Keratinocyte (primary cell): ENCODE measurements around the gene ORC2. TPM values are rescaled to one million over a fixed set of nuclear protein-coding genes. Genes with fewer than 3 reads are reported as not detected.

Experiments
- DNase-seq: peaks from one replicate; pipeline ENCODE4 v3.0.0-alpha.2; 2011; ENCODE audit warnings: low read depth, missing footprints, low spot score
- FAIRE-seq: peaks from 2 replicates; lab custom pipeline; 2011; peaks lifted over from hg19 to GRCh38; lab: Jason Lieb, UNC
- H2AFZ ChIP-seq: 2 replicates; pipeline ENCODE4 v1.6.0; 2012; ENCODE audit warnings: low read length, control low read depth, inconsistent platforms; ENCODE audit not compliant: control insufficient read depth
- H3K27ac ChIP-seq: 2 replicates; pipeline ENCODE4 v1.5.1; 2011; ENCODE audit warnings: low read length; ENCODE audit not compliant: control insufficient read depth, insufficient read depth
- H3K27me3 ChIP-seq: 3 replicates; pipeline ENCODE4 v1.6.0; 2011; ENCODE audit warnings: low read length; ENCODE audit not compliant: control insufficient read depth, insufficient read depth; ENCODE audit errors: extremely low read depth
- H3K36me3 ChIP-seq, 2 experiments: 2 replicates in 1 of 2; 3 replicates in 1 of 2; pipeline ENCODE4 v1.5.1; 2011; ENCODE audit warnings: low read length in 2 of 2, mild to moderate bottlenecking in 1 of 2; ENCODE audit not compliant: control insufficient read depth in 2 of 2, insufficient read depth in 2 of 2; ENCODE audit errors: extremely low read depth in 1 of 2
- H3K4me1 ChIP-seq: 3 replicates; pipeline ENCODE4 v1.5.1; 2011; ENCODE audit warnings: low read length; ENCODE audit not compliant: control insufficient read depth, insufficient read depth; ENCODE audit errors: extremely low read depth
- H3K4me2 ChIP-seq: 3 replicates; pipeline ENCODE4 v1.6.0; 2011; ENCODE audit warnings: low read depth, low read length; ENCODE audit not compliant: control insufficient read depth, insufficient read depth; ENCODE audit errors: extremely low read depth
- H3K4me3 ChIP-seq, 3 experiments: fragments of 200-600 bp in 1 of 3; sonication (generic) in 1 of 3; 2 replicates in 2 of 3; 3 replicates in 1 of 3; pipeline ENCODE4 v1.5.1; 2011 to 2016; ENCODE audit warnings: low read length in 3 of 3, mild to moderate bottlenecking in 3 of 3, control low read depth in 2 of 3, inconsistent platforms in 1 of 3, low read depth in 1 of 3, mixed read lengths in 1 of 3, mixed run types in 1 of 3, moderate library complexity in 1 of 3; ENCODE audit not compliant: control insufficient read depth in 2 of 3, insufficient read depth in 2 of 3; ENCODE audit errors: extremely low read depth in 1 of 3
- H3K79me2 ChIP-seq: 2 replicates; pipeline ENCODE4 v1.6.0; 2012; ENCODE audit warnings: low read length; ENCODE audit not compliant: control insufficient read depth, insufficient read depth
- H3K9ac ChIP-seq: 3 replicates; pipeline ENCODE4 v1.6.0; 2011; ENCODE audit warnings: low read length; ENCODE audit not compliant: control insufficient read depth, insufficient read depth; ENCODE audit errors: extremely low read depth
- H3K9me1 ChIP-seq: 3 replicates; pipeline ENCODE4 v1.6.0; 2011; ENCODE audit warnings: low read length; ENCODE audit not compliant: control insufficient read depth, insufficient read depth; ENCODE audit errors: extremely low read depth
- H3K9me3 ChIP-seq: 2 replicates; pipeline ENCODE4 v1.5.1; 2012; ENCODE audit warnings: low read depth, low read length; ENCODE audit not compliant: control insufficient read depth
- H4K20me1 ChIP-seq: 3 replicates; pipeline ENCODE4 v1.6.0; 2011; ENCODE audit warnings: low read length; ENCODE audit not compliant: control insufficient read depth, insufficient read depth; ENCODE audit errors: extremely low read depth
- EZH2 ChIP-seq: IDR thresholded peaks from one replicate; pipeline ENCODE4 v1.6.1; 2012; ENCODE audit warnings: inconsistent platforms, mild to moderate bottlenecking, low read length, moderate library complexity
- dilution Hi-C: fragments of 300-500 bp; cut with MboI; formaldehyde crosslinking; loops from one replicate; pipeline ENCODE4 v1.7.0; 2020; ENCODE audit warnings: low sequenced_read_pairs; ENCODE audit not compliant: extremely low pct_ligation_motif_present
- polyA plus RNA-seq, 5 experiments: library from polyadenylated mRNA; depleted of rRNA in 3 of 5; stranded (reverse) in 3 of 5; stranded (forward) in 1 of 5; unstranded in 1 of 5; fragments of >200 nt; gene quantifications; 1 replicate in 1 of 5; 2 replicates in 3 of 5; 3 replicates in 1 of 5; pipeline versions ENCODE4 v1.2.1 to v1.2.3, GENCODE V29; 2011 to 2012; ENCODE audit warnings: missing spikeins in 2 of 5, low read depth in 1 of 5, low replicate concordance in 1 of 5
- TF ChIP-seq, protein P1 (sequence below), 3 experiments: IDR thresholded peaks in 1 of 3; conservative IDR thresholded peaks in 1 of 3; optimal IDR thresholded peaks in 1 of 3; 2 replicates in 2 of 3; 3 replicates in 1 of 3; pipeline versions ENCODE3 to v1.5.1; 2011; ENCODE audit warnings: low read length in 3 of 3, mild to moderate bottlenecking in 3 of 3, moderate library complexity in 2 of 3, control low read depth in 1 of 3, inconsistent platforms in 1 of 3; ENCODE audit not compliant: insufficient read depth in 2 of 3; ENCODE audit errors: extremely low read depth in 1 of 3

The ORC2 gene
- polyA plus RNA-seq, 1 donor (not counting 4 experiments of a cell fraction or from before 2014, with no cell fraction given) = 13.5 TPM

DNA sequence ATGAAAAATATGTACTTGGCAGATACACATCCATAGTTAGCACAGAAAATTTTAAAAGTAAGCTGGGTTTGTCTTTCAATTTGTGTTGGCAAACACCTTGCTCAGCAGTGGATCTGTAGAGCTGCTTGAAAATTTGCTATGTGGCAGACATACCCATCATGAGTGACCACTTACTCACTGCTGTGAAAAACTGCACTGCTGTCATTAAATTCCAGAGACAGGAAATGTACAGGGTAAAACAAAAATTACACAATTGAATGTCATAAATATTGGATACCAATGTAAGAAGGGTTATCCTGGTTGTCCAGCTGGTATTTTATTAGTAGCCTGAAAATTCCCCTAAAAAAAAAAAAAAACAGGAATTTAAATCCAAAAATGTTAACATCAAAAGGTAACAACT is 49.8 kb downstream of the ORC2 start:
- Histone ChIP-seq H4K20me1 (no peaks in the 10 kb centered on the region), H3K79me2 (no peaks in the 10 kb centered on the region), H3K4me3 (no peak overlapping the region), H3K36me3 (peaks cover 15 to 28% of the 10 kb centered on the region in 2 experiments), H3K4me1 (no peaks in the 10 kb centered on the region), H3K4me2 (no peak overlapping the region), H3K27me3 (no peaks in the 10 kb centered on the region), H3K27ac (no peak overlapping the region), H2AFZ (no peak overlapping the region), H3K9ac (no peak overlapping the region), H3K9me1 (no peaks in the 10 kb centered on the region), H3K9me3 (no peaks in the 10 kb centered on the region)
- FAIRE-seq (no peak), DNase-seq (no peak)
- TF ChIP-seq EZH2 = no peak
- TF ChIP-seq, protein P1, sequence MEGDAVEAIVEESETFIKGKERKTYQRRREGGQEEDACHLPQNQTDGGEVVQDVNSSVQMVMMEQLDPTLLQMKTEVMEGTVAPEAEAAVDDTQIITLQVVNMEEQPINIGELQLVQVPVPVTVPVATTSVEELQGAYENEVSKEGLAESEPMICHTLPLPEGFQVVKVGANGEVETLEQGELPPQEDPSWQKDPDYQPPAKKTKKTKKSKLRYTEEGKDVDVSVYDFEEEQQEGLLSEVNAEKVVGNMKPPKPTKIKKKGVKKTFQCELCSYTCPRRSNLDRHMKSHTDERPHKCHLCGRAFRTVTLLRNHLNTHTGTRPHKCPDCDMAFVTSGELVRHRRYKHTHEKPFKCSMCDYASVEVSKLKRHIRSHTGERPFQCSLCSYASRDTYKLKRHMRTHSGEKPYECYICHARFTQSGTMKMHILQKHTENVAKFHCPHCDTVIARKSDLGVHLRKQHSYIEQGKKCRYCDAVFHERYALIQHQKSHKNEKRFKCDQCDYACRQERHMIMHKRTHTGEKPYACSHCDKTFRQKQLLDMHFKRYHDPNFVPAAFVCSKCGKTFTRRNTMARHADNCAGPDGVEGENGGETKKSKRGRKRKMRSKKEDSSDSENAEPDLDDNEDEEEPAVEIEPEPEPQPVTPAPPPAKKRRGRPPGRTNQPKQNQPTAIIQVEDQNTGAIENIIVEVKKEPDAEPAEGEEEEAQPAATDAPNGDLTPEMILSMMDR (optimal IDR thresholded peaks at IDR 0.05 in 1 of 3, IDR thresholded peaks at IDR 0.05 in 1 of 3, conservative IDR thresholded peaks at IDR 0.05 in 1 of 3; ENCODE audit: extremely low read depth in 1 of 3, insufficient read depth in 2 of 3, low read length in 3 of 3) = no peak
- dilution Hi-C loops = no loop called here

DNA sequence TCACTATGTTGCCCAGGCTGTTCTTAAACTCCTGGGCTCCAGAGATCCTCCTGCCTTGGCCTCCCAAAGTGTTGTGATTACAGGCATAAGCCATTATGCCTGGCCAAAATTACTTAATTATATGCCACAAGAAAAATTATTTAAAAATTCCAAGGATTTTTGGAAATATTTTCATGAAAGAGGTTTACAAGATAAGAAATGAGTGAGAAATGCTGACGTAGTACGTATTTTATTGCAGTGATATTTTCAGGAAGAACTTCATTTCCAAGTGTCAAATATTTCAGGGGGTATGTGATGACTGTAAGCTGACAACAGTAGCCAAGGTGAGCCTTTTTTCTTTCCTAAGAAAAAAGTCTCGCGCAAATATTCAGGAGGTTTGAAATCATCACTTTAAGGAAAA is 53.5 kb downstream of the ORC2 start:
- Histone ChIP-seq H3K27me3 (no peaks in the 10 kb centered on the region), H3K27ac (no peak overlapping the region), H3K9me1 (no peaks in the 10 kb centered on the region), H2AFZ (no peak overlapping the region), H3K9ac (no peak overlapping the region), H3K36me3 (peaks cover 9 to 25% of the 10 kb centered on the region in 2 experiments), H4K20me1 (no peaks in the 10 kb centered on the region), H3K4me2 (no peak overlapping the region), H3K4me3 (no peak overlapping the region), H3K4me1 (no peaks in the 10 kb centered on the region), H3K9me3 (no peaks in the 10 kb centered on the region), H3K79me2 (no peaks in the 10 kb centered on the region)
- dilution Hi-C loops = no loop called here
- no peak for FAIRE-seq
- no peak for DNase-seq
- TF ChIP-seq EZH2 = no peak
- TF ChIP-seq, protein P1 (optimal IDR thresholded peaks at IDR 0.05 in 1 of 3, IDR thresholded peaks at IDR 0.05 in 1 of 3, conservative IDR thresholded peaks at IDR 0.05 in 1 of 3; ENCODE audit: extremely low read depth in 1 of 3, insufficient read depth in 2 of 3, low read length in 3 of 3) = no peak
